H9 (cell line): ENCODE measurements around the gene OXSR1. TPM values are rescaled to one million over a fixed set of nuclear protein-coding genes. Genes with fewer than 3 reads are reported as not detected.

Source experiments
- DNase-seq: peaks from one replicate; pipeline ENCODE4 v3.0.0-alpha.2; 2017
- H2AFZ ChIP-seq: one replicate; pipeline ENCODE4 v1.6.1; 2013; ENCODE audit warnings: mild to moderate bottlenecking, low read length, control low read depth, moderate library complexity
- H2AK5ac ChIP-seq: 2 replicates; pipeline ENCODE4 v1.6.1; 2013; ENCODE audit warnings: low read length, control low read depth, mixed read lengths; ENCODE audit not compliant: insufficient read length
- H2BK120ac ChIP-seq: one replicate; pipeline ENCODE4 v1.6.1; 2013; ENCODE audit warnings: low read depth, mild to moderate bottlenecking, low read length, control low read depth, inconsistent platforms; ENCODE audit not compliant: poor library complexity, severe bottlenecking
- H2BK12ac ChIP-seq: 2 replicates; pipeline ENCODE4 v1.6.1; 2013; ENCODE audit warnings: low read length, control low read depth, mixed read lengths, low read depth; ENCODE audit not compliant: insufficient read length
- H2BK15ac ChIP-seq: 2 replicates; pipeline ENCODE4 v1.6.1; 2013; ENCODE audit warnings: low read depth, low read length, control low read depth
- H2BK20ac ChIP-seq: one replicate; pipeline ENCODE4 v1.6.1; 2013; ENCODE audit warnings: low read depth, mild to moderate bottlenecking, low read length, control low read depth, inconsistent platforms; ENCODE audit not compliant: poor library complexity, severe bottlenecking
- H2BK5ac ChIP-seq: 2 replicates; pipeline ENCODE4 v1.6.1; 2013; ENCODE audit warnings: low read length, control low read depth, mixed read lengths; ENCODE audit not compliant: insufficient read length
- H3K14ac ChIP-seq: 2 replicates; pipeline ENCODE4 v1.6.1; 2013; ENCODE audit warnings: low read length, control low read depth; ENCODE audit not compliant: insufficient read depth
- H3K18ac ChIP-seq: 2 replicates; pipeline ENCODE4 v1.6.1; 2013; ENCODE audit warnings: low read depth, mild to moderate bottlenecking, mixed read lengths, low read length, control low read depth; ENCODE audit not compliant: insufficient read length
- H3K23ac ChIP-seq: 2 replicates; pipeline ENCODE4 v1.6.1; 2013; ENCODE audit warnings: low read length, control low read depth, mixed read lengths, low read depth; ENCODE audit not compliant: insufficient read length
- H3K23me2 ChIP-seq: 2 replicates; pipeline ENCODE4 v1.6.1; 2013; ENCODE audit warnings: low read depth, mild to moderate bottlenecking, mixed read lengths, low read length, control low read depth; ENCODE audit not compliant: insufficient read length, poor library complexity, severe bottlenecking
- H3K27ac ChIP-seq: 2 replicates; pipeline ENCODE4 v1.5.1; 2013; ENCODE audit warnings: low read length, control low read depth, mixed read lengths, low read depth; ENCODE audit not compliant: insufficient read length
- H3K27me3 ChIP-seq: 2 replicates; pipeline ENCODE4 v1.6.1; 2013; ENCODE audit warnings: low read length, control low read depth, inconsistent platforms; ENCODE audit not compliant: insufficient read depth
- H3K4ac ChIP-seq: 2 replicates; pipeline ENCODE4 v1.6.1; 2013; ENCODE audit warnings: low read depth, mild to moderate bottlenecking, control low read depth, inconsistent platforms, low read length, moderate library complexity
- H3K4me1 ChIP-seq: 2 replicates; pipeline ENCODE4 v1.6.1; 2013; ENCODE audit warnings: low read length, control low read depth, inconsistent platforms; ENCODE audit not compliant: insufficient read depth
- H3K4me2 ChIP-seq: 2 replicates; pipeline ENCODE4 v1.6.1; 2013; ENCODE audit warnings: low read length, control low read depth, mixed read lengths; ENCODE audit not compliant: insufficient read length, insufficient read depth
- H3K56ac ChIP-seq: 2 replicates; pipeline ENCODE4 v1.6.1; 2013; ENCODE audit warnings: low read depth, mild to moderate bottlenecking, mixed read lengths, low read length, control low read depth; ENCODE audit not compliant: insufficient read length
- H3K79me1 ChIP-seq: 2 replicates; pipeline ENCODE4 v1.6.1; 2013; ENCODE audit warnings: low read depth, mild to moderate bottlenecking, moderate library complexity, low read length, control low read depth, inconsistent platforms; ENCODE audit not compliant: insufficient read depth, poor library complexity, severe bottlenecking
- H3K79me2 ChIP-seq: 2 replicates; pipeline ENCODE4 v1.6.1; 2013; ENCODE audit warnings: low read length, control low read depth, inconsistent platforms; ENCODE audit not compliant: insufficient read depth
- H3K9ac ChIP-seq: 2 replicates; pipeline ENCODE4 v1.6.1; 2013; ENCODE audit warnings: low read length, control low read depth, mixed read lengths; ENCODE audit not compliant: insufficient read length; ENCODE audit errors: extremely low read depth
- H3K9me3 ChIP-seq: one replicate; pipeline ENCODE4 v1.6.1; 2013; ENCODE audit warnings: low read depth, low read length, inconsistent platforms; ENCODE audit not compliant: control insufficient read depth
- H3T11ph ChIP-seq: one replicate; pipeline ENCODE4 v1.6.1; 2013; ENCODE audit warnings: mild to moderate bottlenecking, low read length, control low read depth, inconsistent platforms
- H4K20me1 ChIP-seq: one replicate; pipeline ENCODE4 v1.6.1; 2013; ENCODE audit not compliant: control insufficient read depth, insufficient read length, insufficient read depth
- H4K5ac ChIP-seq: 2 replicates; pipeline ENCODE4 v1.6.1; 2013; ENCODE audit warnings: low read depth, mild to moderate bottlenecking, mixed read lengths, low read length, control low read depth; ENCODE audit not compliant: insufficient read length
- H4K8ac ChIP-seq: replicated peaks from 2 replicates; pipeline ENCODE4 v1.6.1; 2013; ENCODE audit warnings: low read length, control low read depth, mixed read lengths, low read depth; ENCODE audit not compliant: insufficient read length
- H4K91ac ChIP-seq: 2 replicates; pipeline ENCODE4 v1.6.1; 2013; ENCODE audit warnings: low read depth, mild to moderate bottlenecking, moderate library complexity, mixed read lengths, low read length, control low read depth; ENCODE audit not compliant: insufficient read length
- H3K27ac Mint-ChIP-seq, 3 experiments: 2 replicates in 2 of 3; 3 replicates in 1 of 3; pipeline ENCODE4 v1.8.0; 2020 to 2021; ENCODE audit warnings: mixed read lengths in 3 of 3, mild to moderate bottlenecking in 1 of 3, moderate library complexity in 1 of 3
- H3K27me3 Mint-ChIP-seq: 2 replicates; pipeline ENCODE4 v1.8.0; 2021; ENCODE audit warnings: low read depth, mild to moderate bottlenecking, moderate library complexity, mixed read lengths
- H3K36me3 Mint-ChIP-seq, 3 experiments: 2 replicates in 2 of 3; 3 replicates in 1 of 3; pipeline ENCODE4 v1.8.0; 2020 to 2021; ENCODE audit warnings: low read depth in 3 of 3, mixed read lengths in 3 of 3; ENCODE audit not compliant: insufficient read depth in 1 of 3
- H3K4me1 Mint-ChIP-seq, 2 experiments: 2 replicates each; pipeline ENCODE4 v1.8.0; 2020; ENCODE audit warnings: mixed read lengths in 2 of 2
- H3K4me3 Mint-ChIP-seq, 2 experiments: 2 replicates in 1 of 2; 3 replicates in 1 of 2; pipeline ENCODE4 v1.8.0; 2020 to 2021; ENCODE audit warnings: mild to moderate bottlenecking in 2 of 2, mixed read lengths in 2 of 2, moderate library complexity in 1 of 2
- H3K9me3 Mint-ChIP-seq, 2 experiments: 2 replicates in 1 of 2; 3 replicates in 1 of 2; pipeline ENCODE4 v1.8.0; 2020; ENCODE audit warnings: mild to moderate bottlenecking in 2 of 2, mixed read lengths in 2 of 2, moderate library complexity in 1 of 2
- CTCF ChIP-seq: fragments of 200-600 bp; sonication (generic); conservative IDR thresholded peaks from 3 replicates; pipeline ENCODE4 v1.8.0; 2021; ENCODE audit warnings: antibody characterized with exemption, mild to moderate bottlenecking
- WGBS: extraction: QIAGEN DNeasy Blood & Tissue Kit; methylation state at CpG from one replicate; pipeline ENCODE4 v1.1.7; 2013; ENCODE audit warnings: missing lambda C conversion rate, low lambda C conversion rate, mixed read lengths; ENCODE audit not compliant: insufficient read length; ENCODE audit errors: extremely low coverage; 5-methylcytosine and 5-hydroxymethylcytosine counted together
- total RNA-seq: library from RNA; stranded (reverse); gene quantifications from 2 replicates; pipeline ENCODE4 v1.2.1, GENCODE V29; 2021

The OXSR1 gene
- total RNA-seq, 1 experiment from 2014 or later = 54.1 TPM

GRCh38 chr3:38171622-38172021 is 6.3 kb downstream of the OXSR1 start:
- Histone ChIP-seq H2AK5ac (no peak overlapping the region), H2BK5ac (no peak overlapping the region), H2BK120ac (no peak overlapping the region), H4K8ac (no peak overlapping the region), H3K27ac (no peak overlapping the region), H3K9ac (no peak overlapping the region), H4K5ac (no peak overlapping the region), H2BK20ac (no peak overlapping the region), H3K79me1 (peaks cover 8% of the 10 kb centered on the region), H3K9me3 (no peaks in the 10 kb centered on the region), H3K56ac (no peak overlapping the region), H3K14ac (no peak overlapping the region), H3K4me1 (peaks cover 3% of the 10 kb centered on the region; the same call in 1 of the 2 replicates), H2BK12ac (no peak overlapping the region), H3K27me3 (no peaks in the 10 kb centered on the region), H3T11ph (no peak overlapping the region), H3K23ac (no peak overlapping the region), H3K4ac (no peak overlapping the region), H3K4me2 (no peak overlapping the region), H4K91ac (no peak overlapping the region), H3K18ac (no peak overlapping the region), H3K79me2 (peaks cover 20% of the 10 kb centered on the region; the same call in 1 of the 2 replicates), H4K20me1 (no peaks in the 10 kb centered on the region), H2BK15ac (no peak overlapping the region), H3K23me2 (no peaks in the 10 kb centered on the region), H2AFZ (no peak overlapping the region)
- Mint-ChIP-seq H3K4me1 (peaks cover 30 to 41% of the 10 kb centered on the region in 2 experiments), H3K36me3 (no peaks in the 10 kb centered on the region; a peak in 2 of 7 replicates), H3K27me3 (no peaks in the 10 kb centered on the region), H3K27ac (no peak overlapping the region), H3K4me3 (no peak overlapping the region; a peak in 1 of 5 replicates), H3K9me3 (no peaks in the 10 kb centered on the region)
- DNase-seq = no peak
- TF ChIP-seq CTCF = no peak
- no CpG with 5 or more reads among the region's 2 CpGs for WGBS
